ENCODE measurements around the gene HK1.

DNA sequence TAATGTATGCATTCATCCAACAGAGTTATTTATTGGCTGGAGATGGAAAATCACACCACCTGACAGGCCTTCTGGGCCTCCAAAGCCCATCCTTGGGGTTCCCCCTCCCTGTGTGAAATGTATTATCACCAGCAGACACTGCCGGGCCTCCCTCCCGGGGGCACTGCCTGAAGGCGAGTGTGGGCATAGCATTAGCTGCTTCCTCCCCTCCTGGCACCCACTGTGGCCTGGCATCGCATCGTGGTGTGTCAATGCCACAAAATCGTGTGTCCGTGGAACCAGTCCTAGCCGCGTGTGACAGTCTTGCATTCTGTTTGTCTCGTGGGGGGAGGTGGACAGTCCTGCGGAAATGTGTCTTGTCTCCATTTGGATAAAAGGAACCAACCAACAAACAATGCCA is 123.1 kb downstream of the HK1 start:
- no peak for TF ChIP-seq ZNF614 (CRISPR knock-in tag; IDR thresholded peaks at IDR 0.05; ENCODE audit: borderline replicate concordance)
- TF ChIP-seq, protein P1, sequence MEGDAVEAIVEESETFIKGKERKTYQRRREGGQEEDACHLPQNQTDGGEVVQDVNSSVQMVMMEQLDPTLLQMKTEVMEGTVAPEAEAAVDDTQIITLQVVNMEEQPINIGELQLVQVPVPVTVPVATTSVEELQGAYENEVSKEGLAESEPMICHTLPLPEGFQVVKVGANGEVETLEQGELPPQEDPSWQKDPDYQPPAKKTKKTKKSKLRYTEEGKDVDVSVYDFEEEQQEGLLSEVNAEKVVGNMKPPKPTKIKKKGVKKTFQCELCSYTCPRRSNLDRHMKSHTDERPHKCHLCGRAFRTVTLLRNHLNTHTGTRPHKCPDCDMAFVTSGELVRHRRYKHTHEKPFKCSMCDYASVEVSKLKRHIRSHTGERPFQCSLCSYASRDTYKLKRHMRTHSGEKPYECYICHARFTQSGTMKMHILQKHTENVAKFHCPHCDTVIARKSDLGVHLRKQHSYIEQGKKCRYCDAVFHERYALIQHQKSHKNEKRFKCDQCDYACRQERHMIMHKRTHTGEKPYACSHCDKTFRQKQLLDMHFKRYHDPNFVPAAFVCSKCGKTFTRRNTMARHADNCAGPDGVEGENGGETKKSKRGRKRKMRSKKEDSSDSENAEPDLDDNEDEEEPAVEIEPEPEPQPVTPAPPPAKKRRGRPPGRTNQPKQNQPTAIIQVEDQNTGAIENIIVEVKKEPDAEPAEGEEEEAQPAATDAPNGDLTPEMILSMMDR (CRISPR knock-in tag; IDR thresholded peaks at IDR 0.05) = no peak
- no peak for TF ChIP-seq POLR2AphosphoS2 (IDR thresholded peaks at IDR 0.05; ENCODE audit: low read depth, low read length)
- no peak for TF ChIP-seq SMAD3 (CRISPR knock-in tag; IDR thresholded peaks at IDR 0.05)
- no peak for TF ChIP-seq ZNF510 (CRISPR knock-in tag; IDR thresholded peaks at IDR 0.05; ENCODE audit: low read depth)
- no peak for TF ChIP-seq ZNF10 (CRISPR knock-in tag; IDR thresholded peaks at IDR 0.05; ENCODE audit: borderline replicate concordance, low read depth)
- TF ChIP-seq POLR2A (IDR thresholded peaks at IDR 0.05; ENCODE audit: insufficient read depth in 1 of 2, low read depth in 2 of 2, low read length in 2 of 2) = no peak
- no peak for TF ChIP-seq TBP (CRISPR knock-in tag; IDR thresholded peaks at IDR 0.05)
- TF ChIP-seq NFYB (CRISPR knock-in tag; IDR thresholded peaks at IDR 0.05) = no peak

Data from HepG2 (cell line).